DMS 273 treated with DMSO at 0.1 percent for 48 hours (cell line): Measurements from ENCODE around the gene DPYD.

Source experiments
- DNase-seq: peaks from one replicate; lab custom pipeline; 2025; lab: John Stamatoyannopoulos, UW

Gene DPYD

GRCh38 chr1:97837161-97837560, 83.7 kb downstream of the DPYD start:
- no peak for DNase-seq

- no peak for DNase-seq
Measured at GRCh38 chr1:97834899-97835298, 85.9 kb downstream of the DPYD start.

GRCh38 chr1:97833881-97834280, 87.0 kb downstream of the DPYD start:
- DNase-seq, result no peak

GRCh38 chr1:97832481-97832880, 88.4 kb downstream of the DPYD start:
- DNase-seq, result peak; percentile 80

GRCh38 chr1:97827887-97828286, 92.9 kb downstream of the DPYD start:
- DNase-seq, result no peak

- DNase-seq, result peak; percentile 80
Measured at GRCh38 chr1:97826820-97827219, 94.0 kb downstream of the DPYD start.

- no peak for DNase-seq
Measured at GRCh38 chr1:97824624-97825023, 96.2 kb downstream of the DPYD start.

GRCh38 chr1:97824200-97824599, 96.6 kb downstream of the DPYD start:
- no peak for DNase-seq

- peak; percentile 25 for DNase-seq
Measured at GRCh38 chr1:97820470-97821188, 100.2 kb downstream of the DPYD start.

GRCh38 chr1:97816927-97817326, 103.9 kb downstream of the DPYD start:
- DNase-seq, result no peak

GRCh38 chr1:97814804-97815203, 106.0 kb downstream of the DPYD start:
- no peak for DNase-seq

- no peak for DNase-seq
Measured at GRCh38 chr1:97814121-97814520, 106.7 kb downstream of the DPYD start.

GRCh38 chr1:97812076-97812475, 108.8 kb downstream of the DPYD start:
- DNase-seq, result no peak

- peak; percentile 34 for DNase-seq
Measured at GRCh38 chr1:97806996-97807520, 113.8 kb downstream of the DPYD start.

GRCh38 chr1:97806326-97806725, 114.5 kb downstream of the DPYD start:
- no peak for DNase-seq

- no peak for DNase-seq
Measured at GRCh38 chr1:97805093-97805492, 115.7 kb downstream of the DPYD start.

- no peak for DNase-seq
Measured at GRCh38 chr1:97803026-97803425, 117.8 kb downstream of the DPYD start.

GRCh38 chr1:97802011-97802410, 118.8 kb downstream of the DPYD start:
- no peak for DNase-seq

GRCh38 chr1:97797403-97798183, 123.2 kb downstream of the DPYD start:
- no peak for DNase-seq

- DNase-seq, result no peak
Measured at GRCh38 chr1:97796711-97797110, 124.1 kb downstream of the DPYD start.

GRCh38 chr1:97792655-97793054, 128.2 kb downstream of the DPYD start:
- no peak for DNase-seq

- DNase-seq, result no peak
Measured at GRCh38 chr1:97791251-97791650, 129.6 kb downstream of the DPYD start.

GRCh38 chr1:97787231-97787630, 133.6 kb downstream of the DPYD start:
- DNase-seq, result no peak
